Erythroblast (primary cell): ENCODE results near the gene ELMOD2.

Experiments used
- GATA1 ChIP-seq: IDR thresholded peaks from 2 replicates; pipeline ENCODE4 v1.6.1; 2011; ENCODE audit warnings: low read depth, mild to moderate bottlenecking, control low read depth, low read length, moderate library complexity
- POLR2A ChIP-seq: IDR thresholded peaks from 2 replicates; pipeline ENCODE4 v1.6.1; 2011; ENCODE audit warnings: mild to moderate bottlenecking, low read length

DNA sequence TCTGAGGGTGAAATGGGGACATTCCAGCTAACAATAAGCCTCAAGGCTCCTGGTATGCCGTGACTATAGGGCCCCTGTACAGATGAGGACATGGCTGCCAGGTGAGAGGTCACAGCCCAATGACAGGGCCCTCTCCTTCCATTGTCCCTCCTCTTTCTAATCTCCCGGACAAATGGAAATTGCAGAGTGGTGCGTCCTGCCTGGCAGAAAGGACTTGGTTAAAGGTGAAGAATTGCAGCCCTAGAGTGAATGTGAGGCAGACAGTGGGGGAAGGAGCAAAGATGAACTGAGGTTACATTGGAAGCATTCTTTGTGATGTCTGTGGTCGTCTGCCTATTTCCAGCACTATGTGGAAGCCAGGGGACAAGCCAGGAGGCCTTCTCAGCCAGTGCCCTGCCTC, 51.5 kb downstream of the ELMOD2 start:
- TF ChIP-seq POLR2A (no peak), GATA1 (no peak)
